HG03045 (cell line): ENCODE results near the gene RPL35.

Experiments
- ATAC-seq: cut with Tn5 transposase; IDR thresholded peaks from one replicate; pipeline ENCODE4 v1.9.1; 2021; ENCODE audit warnings: mild to moderate bottlenecking, moderate library complexity; ENCODE audit not compliant: unreplicated experiment

RPL35 gene

DNA sequence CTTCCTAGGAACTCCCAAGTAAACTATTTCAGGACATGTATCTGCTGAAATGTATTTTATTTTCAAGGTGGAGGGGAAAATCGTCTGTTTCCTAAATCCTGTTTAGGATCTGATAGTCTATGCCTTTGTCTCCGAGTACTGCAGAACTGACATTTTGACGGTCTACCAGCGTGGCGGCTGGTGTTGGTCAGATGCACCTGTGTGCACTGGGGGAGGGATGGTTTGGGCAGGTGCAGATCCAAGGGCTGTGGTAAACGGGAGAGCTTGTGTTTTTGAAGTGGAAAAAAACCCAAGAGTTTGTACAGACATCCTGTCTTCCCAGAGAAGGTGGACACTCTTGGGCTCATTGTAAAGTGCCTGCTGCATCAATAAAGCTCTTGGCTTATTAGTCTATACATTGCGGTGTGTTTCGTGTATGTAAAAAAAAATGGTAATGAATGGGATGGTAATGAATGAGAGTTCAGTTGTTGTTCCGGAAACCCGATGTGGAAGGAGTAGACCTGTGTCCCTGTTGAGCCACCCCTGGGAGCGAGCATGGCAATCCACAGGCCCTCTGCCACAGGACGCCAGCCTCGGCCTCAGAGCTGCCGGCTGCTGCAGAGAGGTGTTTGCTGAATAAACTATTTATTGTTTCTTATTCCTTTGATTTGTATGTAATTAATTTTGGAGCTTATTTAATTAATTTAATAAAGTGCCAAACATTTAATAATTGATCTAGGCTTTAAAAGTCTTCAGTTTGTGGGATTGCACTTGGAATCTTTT is 15.4 kb upstream of the RPL35 start:
- no peak for ATAC-seq

DNA sequence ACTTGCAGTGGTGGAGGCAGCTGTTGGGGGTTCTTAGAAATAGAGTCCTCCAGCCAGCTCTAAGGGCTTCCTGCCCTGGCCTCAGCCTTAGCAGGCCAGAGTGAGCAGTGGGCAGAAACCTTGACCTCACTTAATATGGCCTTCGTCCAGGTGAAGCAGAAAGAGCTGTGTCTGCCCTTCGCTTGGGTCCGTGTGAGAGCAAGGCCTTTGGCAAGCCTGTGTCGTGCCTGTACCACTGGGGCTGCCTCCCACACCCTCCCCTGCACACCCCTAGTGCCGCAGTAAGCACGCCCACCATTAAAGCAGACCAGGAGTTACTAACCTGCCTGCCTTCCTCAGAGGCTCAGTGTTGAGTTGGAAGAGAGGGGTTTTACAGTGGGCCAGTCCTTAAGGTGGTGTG is 13.7 kb upstream of the RPL35 start:
- no peak for ATAC-seq

DNA sequence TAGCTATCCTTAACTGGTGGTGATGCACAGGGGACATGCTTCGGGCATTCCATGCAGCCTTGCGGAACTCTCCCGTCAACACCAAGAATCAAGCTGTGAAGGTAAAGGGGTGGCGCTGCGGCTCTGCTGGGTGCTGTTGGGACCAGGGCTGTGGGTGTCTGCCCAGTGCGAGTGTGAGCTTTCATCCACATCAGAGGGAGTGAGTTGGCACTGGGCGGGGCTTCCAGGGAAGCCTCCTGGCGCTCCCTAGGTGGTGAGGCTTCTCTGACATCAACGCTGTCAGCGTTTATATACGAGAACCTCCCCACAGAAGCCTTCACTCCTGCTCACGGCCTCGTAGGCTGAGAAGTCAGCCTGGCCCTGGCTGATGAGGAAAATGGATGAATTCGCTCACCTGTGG is 11.9 kb upstream of the RPL35 start:
- no peak for ATAC-seq

DNA sequence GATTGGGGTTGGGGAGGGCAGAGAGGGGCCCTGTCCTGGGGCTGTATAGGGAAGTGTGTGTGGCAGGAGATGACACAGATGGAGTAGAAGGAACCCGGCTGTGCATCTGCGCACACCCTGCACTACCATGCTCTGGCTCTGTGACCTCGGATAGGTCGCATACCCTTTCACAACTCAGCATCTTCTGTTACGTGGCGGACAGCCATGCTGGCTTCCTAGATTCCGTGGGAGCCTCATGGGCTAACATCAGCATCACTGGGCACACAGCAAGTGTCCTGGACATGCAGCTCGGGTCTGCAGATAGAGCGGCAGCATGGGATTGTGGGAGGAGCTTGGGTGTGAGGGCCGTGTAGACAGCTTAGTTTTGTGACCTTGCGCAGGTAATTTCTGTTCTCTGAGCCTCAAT is 9.4 kb upstream of the RPL35 start:
- ATAC-seq, result no peak

DNA sequence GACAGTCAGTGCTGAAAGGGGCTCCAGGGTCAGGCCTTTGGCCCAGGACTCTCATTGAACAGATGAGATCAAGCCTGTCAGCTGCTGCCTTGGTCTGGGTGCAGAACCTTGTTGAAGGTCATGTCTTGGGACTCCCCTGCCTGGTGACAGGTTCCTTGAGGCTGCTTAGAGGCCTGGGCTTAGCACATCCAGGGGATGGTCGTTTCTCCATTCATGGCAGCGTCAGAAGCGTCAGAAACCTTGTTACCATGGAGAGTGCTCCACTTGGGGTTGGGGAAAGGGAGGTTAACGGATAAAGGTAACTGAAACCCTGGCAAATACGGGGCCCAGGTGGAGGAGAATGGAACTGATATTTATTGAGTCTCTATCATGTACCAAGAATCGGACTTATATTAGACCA is 9.0 kb upstream of the RPL35 start:
- ATAC-seq, result no peak

DNA sequence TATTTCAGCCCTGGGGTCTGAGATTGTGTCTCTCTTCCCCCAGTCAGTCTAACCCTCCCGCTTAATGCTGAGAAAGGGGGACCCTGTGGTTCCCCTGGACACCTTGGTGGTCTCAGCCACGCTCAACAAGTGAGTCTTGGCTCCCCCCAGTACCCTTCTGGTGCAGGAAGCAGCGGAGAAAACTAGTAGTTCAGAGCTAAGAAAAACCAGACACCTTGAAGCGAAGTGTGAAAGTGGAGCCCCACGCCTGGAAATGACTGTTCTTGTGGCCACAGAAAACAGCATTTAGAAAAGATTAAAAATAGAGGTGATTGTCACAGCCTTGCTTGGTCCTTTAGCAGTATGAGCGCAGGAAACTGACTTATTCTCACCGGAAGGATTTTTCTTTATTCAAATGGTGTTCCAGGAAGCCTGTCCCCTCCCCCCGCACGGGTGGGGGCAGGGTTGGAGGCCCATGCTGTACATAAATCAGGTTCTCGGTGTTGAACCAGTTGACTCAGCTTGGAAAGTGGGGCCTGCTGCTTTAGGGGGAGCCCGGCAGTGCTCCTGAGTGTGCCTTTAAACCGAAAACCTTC is 8.3 kb upstream of the RPL35 start:
- ATAC-seq, result peak; percentile 40

DNA sequence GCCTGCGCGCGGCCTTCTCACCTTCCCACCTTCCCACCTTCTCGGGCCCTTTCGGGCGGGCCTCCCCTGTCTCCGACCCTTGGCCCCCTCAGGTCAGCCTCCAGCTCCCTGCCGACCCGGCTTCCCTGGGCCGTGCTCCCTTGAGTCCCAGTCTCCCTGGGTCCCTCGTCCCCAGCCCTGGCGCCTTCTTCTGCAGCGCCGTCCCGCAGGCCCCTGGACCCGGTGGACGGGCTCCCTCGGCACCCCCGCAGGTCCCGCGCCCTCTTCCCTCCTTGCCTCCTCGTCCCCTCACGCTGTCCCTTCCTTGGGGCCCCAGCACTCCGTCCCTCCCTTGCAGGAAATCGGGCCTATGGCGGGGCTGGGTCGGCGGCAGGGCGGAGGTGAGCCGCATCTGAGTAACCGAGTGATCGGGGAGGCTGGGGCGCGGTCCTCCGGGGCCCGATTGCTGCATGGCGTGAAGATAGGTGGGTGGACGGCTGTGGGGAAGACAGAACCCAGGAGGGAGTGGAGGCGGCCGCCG is 7.8 kb upstream of the RPL35 start:
- ATAC-seq, result peak; percentile 17

DNA sequence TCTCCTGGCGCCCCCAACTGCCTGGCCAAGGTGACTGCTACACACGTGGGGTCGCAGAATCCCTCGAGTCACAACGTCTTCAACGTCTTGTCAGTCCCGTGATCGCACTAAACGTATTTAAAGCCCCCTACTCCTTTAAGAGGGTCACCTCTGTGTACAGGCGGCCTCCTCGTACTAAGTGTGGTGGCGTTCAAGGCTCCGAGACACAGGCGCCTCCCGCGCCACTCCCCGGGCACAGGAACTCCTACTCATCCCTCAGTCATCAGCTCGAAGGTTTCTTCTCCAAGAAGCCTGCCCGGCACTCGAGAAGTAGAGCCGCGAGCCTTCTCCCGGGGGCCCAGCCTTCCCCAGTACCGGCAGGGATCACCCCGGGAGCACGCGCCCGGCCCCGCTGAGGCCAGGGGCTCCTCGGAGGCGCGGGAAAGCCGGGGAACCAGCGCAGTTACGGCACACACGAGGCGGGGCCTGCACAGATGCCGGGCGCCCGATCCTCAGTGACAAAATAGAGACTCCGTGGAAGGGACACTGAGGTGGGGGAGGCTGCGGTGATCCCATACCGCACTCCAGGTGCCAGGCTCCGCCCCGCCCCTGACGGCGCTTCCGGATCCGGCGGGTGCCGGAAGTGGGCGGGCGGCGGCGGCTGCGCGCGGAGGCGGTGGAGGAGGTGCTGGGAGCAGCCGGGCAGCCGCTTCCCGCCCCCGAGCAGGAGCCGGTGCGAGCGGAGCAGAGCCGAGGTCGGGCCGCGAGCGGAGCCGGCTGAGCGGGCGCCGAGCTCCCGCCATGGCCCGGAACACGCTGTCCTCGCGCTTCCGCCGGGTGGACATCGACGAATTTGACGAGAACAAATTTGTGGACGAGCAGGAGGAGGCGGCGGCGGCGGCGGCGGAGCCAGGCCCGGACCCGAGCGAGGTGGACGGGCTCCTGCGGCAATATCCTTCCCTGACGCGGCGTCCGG is 7.0 kb upstream of the RPL35 start:
- ATAC-seq, result peak; percentile 64

DNA sequence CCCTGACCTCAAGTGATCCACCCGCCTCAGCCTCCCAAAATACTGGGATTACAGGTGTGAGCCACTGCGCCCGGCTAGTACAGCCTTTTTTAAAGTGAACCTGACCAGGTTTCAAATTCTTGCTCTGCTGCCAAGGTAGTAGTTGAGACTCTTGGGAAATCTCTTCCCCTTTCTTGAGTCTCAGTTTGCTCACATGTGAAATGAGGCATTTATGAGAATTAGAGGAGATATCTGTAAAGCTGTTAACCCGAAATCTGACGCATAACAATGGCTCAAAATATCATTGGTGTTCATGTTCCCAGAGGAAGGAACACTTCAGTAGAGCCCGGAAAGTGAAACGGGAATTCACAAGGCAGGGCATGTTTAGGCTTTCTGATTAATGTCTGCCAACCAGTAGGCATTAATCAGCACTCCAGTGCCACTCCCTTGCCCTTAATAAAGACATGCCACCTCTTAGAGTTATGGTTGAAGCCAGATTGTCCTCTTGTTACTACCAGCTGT is 1.7 kb upstream of the RPL35 start:
- no peak for ATAC-seq

DNA sequence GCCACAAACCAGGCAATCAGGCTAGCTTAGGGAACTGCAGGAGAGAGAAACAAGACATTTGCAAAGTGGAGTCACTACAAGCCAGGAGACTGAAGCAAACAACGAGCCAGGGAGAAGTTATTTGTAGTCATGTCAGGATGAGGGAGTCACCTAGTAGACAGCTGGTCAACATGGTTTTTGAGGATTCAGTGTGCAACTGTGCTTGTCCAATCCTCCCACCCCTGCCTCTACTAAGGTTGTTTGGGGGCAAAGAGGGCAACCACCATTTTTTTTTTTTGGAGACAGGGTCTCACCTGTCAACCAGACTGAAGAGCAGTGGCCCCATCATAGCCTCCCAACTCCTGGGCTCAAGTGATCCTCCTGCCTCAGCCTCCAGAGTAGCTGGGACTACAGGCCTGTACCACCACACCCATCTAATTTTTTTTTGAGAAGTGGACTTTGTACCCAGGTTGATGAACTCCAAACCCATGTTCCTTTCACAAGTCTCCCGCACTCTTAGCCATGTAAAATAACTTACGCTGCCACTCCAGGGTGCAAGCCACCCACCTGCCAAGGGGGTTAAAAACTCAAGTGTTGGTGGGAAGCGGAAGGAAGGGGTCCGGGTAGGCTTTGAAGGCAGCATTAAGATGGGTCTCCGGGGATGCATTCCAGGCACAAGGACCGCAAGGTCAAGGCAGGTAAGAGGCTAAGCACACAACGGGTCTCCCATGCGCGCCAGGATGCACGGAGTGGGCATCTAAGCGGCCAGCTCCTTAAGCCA is 995 bp downstream of the RPL35 start:
- no peak for ATAC-seq

DNA sequence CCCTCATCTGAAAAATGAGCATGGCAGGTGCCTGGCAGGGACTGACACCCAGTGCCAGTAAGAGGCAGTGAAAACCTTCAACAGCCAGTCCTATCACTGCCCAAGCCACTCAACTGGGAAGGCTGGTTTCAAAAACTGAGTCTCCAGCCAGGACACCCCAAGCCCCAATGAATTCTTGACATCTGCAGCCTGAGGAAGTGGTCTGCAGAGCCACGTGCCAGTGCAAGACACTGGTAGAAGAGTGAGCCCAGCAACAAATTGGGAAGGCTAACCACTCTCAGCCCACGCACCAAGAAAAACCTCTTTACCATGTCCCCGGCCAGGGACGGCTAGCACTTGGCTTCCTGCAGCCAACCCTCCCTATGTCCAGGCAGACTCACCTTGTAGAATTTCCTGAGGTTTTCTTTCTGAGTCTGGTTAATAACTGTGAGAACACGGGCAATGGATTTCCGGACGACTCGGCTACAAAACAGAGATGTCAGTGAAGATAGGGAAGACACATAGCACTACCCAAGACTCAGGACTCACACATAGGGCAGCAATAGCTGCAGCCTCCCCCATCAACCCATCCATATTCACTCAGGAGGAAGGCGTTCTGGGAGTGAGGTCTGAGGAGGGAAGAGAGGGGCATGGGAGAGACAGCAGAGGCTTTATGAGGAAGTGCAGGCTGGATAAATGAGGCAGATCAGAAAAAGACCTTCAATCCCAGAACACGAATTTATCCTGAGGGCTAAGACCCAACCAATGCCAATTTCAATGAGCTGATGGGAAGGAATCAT is 1.8 kb downstream of the RPL35 start:
- ATAC-seq, result no peak

DNA sequence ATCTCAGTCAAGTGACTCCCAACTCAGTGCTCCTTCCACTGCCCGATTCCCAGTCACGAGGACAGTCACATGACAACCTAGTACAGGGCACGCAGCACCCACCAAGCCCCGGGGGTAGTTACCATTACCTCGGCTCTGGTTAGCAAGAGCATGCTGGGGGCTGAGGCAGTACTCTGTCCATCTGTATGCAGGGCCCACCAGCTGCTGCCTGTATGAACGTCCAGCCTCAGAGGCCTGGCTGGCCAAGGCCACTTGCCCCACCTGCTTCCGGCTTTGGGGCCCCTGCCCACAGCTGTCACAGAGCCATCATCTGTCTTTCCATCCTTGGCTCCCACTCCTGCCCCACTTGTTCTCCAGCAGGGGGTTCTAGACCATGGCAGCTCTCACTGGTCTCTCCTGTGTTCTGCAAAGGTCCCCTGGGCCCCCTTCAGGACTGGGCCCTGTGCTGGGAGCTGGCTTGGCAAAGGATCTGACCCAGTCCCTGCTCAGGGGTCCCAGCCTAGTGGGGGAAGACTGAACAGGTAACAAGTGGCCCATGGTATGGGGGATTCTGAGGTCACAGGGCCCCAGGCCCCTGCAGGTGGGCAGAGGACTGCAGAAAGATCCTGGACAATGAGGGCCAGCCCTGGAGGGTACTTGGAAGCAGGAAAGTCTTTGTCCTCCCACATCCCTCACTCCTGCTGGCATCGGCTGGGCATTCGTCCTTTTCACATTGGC is 3.3 kb downstream of the RPL35 start:
- ATAC-seq, result no peak

DNA sequence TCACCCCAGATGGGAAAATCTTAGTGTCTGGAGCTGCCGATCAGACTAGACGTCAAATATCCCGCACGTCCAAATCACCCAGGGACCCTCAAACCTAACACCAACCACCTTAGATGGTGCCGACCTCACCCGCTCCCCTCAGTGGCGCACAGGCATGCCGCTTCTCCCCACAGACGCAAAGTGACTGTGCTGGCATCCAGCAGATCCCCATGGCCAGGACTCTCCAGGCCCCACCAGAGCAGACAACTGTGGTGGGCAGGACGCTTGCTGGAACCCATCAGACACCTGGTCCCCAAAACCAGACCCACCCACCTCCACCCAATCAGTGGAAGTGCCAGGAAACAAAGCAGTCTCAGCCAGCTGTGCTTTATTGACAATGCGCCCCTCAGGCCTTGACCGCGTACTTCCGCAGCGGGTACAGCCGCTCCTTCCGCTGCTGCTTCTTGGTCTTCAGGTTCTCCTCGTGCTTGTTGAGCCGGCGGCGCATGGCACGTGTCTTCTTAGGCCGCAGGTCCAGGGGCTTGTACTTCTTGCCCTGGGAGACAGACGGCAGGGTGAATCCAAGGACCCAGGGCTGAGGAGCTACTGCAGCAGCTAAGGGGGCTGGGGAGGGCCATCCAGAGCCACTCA is 4.1 kb downstream of the RPL35 start:
- ATAC-seq, result no peak

DNA sequence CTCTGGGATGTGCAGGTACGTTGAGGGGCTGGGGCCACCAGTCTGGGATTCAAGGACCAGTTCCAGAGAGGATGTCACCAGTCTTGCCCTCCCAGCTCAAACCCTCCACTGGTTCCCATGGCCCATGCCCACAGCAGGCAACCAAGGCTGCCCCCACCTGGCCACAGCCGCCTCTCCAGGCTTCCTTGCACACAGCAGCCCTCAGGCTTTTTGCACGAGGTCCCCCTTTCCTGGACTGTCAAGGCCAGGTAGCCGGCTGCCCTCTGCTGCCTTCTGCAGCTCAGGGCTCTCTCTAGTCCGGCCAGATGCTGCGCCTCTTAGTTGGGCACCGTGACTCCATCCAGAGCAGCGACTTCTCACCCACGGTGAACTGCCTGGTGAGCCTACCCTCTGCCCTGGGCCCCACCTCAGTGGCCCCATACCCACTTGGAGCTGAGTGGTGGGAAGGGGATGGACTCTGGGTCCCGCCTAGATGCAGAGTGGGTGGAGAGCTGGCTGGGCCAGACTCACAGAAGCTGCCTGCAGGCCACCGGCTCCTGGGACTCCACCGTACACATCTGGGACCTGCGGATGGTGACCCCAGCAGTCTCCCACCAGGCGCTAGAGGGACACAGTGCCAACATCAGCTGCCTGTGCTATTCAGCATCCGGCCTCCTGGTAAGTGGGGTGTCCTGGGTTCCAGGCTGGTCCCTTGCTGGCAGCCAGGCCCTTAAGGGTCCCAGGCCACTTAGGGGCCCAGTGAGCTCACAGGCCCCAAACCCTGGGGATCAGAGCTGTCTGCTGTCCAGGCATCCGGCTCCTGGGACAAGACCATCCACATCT is 5.6 kb downstream of the RPL35 start:
- ATAC-seq, result no peak

DNA sequence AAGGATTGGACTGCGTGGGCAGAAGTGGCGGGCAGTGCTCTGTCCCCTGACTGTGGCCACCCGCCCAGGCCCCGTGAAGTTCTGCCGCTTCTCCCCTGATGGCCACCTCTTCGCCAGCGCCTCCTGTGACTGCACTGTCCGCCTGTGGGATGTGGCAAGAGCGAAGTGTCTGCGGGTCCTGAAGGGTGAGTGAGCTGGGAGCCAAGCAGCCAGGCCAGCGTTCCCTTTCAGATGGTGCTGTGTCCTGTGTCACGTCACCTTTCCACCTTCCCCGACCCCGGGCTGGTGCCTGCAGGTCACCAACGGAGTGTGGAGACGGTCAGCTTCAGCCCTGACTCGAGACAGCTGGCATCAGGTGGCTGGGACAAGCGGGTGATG is 6.2 kb downstream of the RPL35 start:
- ATAC-seq, result no peak

DNA sequence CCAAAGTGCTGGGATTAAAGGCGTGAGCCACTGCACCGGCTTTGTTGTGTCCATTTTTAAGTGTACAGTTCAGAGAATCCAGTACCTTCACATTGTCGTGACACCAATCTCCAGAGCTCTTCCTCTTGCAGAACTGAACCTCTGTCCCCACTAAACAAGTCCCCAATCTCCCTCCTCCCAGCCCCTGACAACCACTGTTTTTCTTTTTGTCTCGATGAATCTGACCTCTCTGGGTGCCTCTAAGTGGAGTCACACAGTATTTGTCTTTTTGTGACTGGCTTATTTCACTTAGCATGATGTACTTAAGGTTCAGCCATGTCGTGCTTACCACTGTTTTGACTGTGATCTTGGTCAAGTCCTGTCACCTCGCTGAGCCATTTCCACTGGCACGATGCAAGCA is 6.9 kb downstream of the RPL35 start:
- ATAC-seq, result no peak

DNA sequence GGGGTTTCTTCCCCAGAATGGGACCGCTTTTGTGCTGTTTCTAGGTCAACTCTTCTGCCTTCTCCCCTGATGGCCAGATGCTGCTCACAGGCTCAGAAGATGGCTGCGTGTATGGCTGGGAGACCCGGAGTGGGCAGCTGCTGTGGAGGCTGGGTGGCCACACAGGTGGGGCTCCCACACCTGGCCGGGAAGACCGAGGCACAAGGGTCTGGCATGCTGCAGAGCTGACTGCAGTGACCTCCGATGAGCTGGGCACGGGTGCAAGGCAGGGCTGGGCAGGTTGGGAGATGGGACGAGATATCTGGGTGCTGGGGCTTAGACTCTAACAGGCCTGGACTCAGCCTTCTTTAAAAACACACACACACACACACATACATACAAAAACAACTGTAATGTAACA is 7.6 kb downstream of the RPL35 start:
- ATAC-seq, result no peak

DNA sequence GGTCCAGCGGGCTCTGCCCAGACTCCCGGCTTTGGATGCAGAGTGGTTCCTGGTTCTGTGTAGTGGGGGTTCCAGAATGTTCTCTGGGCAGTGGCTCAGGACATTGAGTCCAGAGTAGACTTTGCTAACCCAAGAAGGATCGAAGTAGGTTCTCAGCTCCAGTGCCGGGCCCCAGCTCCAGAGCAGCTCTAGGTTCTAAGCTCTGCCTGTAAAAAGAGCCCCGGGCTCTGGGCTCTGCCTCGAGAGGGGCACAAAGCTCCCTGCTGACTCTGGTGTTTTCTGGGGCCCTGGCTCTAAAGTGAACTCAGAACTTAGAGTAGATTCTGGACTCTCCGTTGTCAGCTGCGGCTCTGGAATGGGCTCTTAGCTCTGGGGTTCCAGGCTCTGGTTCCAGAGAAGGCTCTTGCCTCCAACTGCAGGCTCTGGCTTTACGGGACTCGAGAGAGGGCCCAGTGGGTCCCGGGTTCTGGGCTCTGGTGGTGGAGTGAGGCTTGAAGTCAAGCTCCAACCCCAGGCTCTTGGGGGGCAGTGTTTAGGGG is 8.1 kb downstream of the RPL35 start:
- no peak for ATAC-seq
